BLaER1 treated with 17β-estradiol and CSF1 and Interleukin-3, amounts not matched to agents 10 nM and 100 nM (cell line): ENCODE results near the gene FAM13B.
"Not testable (repeated sequence)": the region's sequence is repeated elsewhere in the genome, so short reads cannot be mapped to it uniquely, and the experiment has no call there.

ENCODE experiments used
- H3K27ac ChIP-seq, 11 experiments: shearing (Covaris generic); formaldehyde crosslinking; 2 replicates each; pipeline ENCODE4 v1.8.1; 2022
- H3K27me3 ChIP-seq, 11 experiments: shearing (Covaris generic); formaldehyde crosslinking; 2 replicates each; pipeline ENCODE4 v1.8.1; 2022
- H3K36me3 ChIP-seq, 11 experiments: shearing (Covaris generic); formaldehyde crosslinking; 2 replicates each; pipeline ENCODE4 v1.8.1; 2022
- H3K4me1 ChIP-seq, 10 experiments: shearing (Covaris generic); formaldehyde crosslinking; 2 replicates each; pipeline ENCODE4 v1.8.1; 2022
- H3K4me2 ChIP-seq, 11 experiments: shearing (Covaris generic); formaldehyde crosslinking; 2 replicates each; pipeline ENCODE4 v1.8.1; 2022
- H3K4me3 ChIP-seq, 10 experiments: shearing (Covaris generic); formaldehyde crosslinking; 2 replicates each; pipeline ENCODE4 v1.8.1; 2022
- H3K9ac ChIP-seq, 11 experiments: shearing (Covaris generic); formaldehyde crosslinking; 2 replicates each; pipeline ENCODE4 v1.8.1; 2022
- H3K9me3 ChIP-seq, 11 experiments: shearing (Covaris generic); formaldehyde crosslinking; replicated peaks in 1 of 11; 2 replicates each; pipeline ENCODE4 v1.8.1; 2022
- H4K20me1 ChIP-seq, 11 experiments: shearing (Covaris generic); formaldehyde crosslinking; 2 replicates each; pipeline ENCODE4 v1.8.1; 2022
- Cebpa-rat ChIP-seq, 11 experiments: shearing (Covaris generic); IDR thresholded peaks; 2 replicates each; pipeline ENCODE4 v1.8.1; 2022

FAM13B gene

GRCh38 chr5:138054847-138055558 lies 22.1 kb upstream of the FAM13B start:
- no peak for TF ChIP-seq Cebpa-rat (IDR thresholded peaks at IDR 0.05)
- no peaks in the 10 kb centered on the region for H3K9me3 ChIP-seq
- no peaks in the 10 kb centered on the region for H3K27me3 ChIP-seq
- H4K20me1 ChIP-seq: no peaks in the 10 kb centered on the region
- H3K9ac ChIP-seq: no peak overlapping the region
- H3K4me1 ChIP-seq: 0 out of 20 replicates have a peak, but pooled peaks cover 0 to 3% (median 0%) of the 10 kb centered on the region in 10 experiments
- H3K27ac ChIP-seq: no peak overlapping the region
- H3K4me2 ChIP-seq: no peak overlapping the region
- H3K4me3 ChIP-seq: no peak overlapping the region
- no peaks in the 10 kb centered on the region for H3K36me3 ChIP-seq

- no peak for TF ChIP-seq Cebpa-rat (IDR thresholded peaks at IDR 0.05)
Observed at GRCh38 chr5:138054206-138054605, 21.3 kb upstream of the FAM13B start.

GRCh38 chr5:138053554-138053953 lies 20.7 kb upstream of the FAM13B start:
- no peak overlapping the region for H3K27ac ChIP-seq
- no peak overlapping the region for H3K4me3 ChIP-seq
- 0 out of 20 replicates have a peak, but pooled peaks cover 0 to 4% (median 0%) of the 10 kb centered on the region in 10 experiments for H3K4me1 ChIP-seq
- TF ChIP-seq Cebpa-rat (IDR thresholded peaks at IDR 0.05): no peak
- H3K9me3 ChIP-seq: no peaks in the 10 kb centered on the region
- no peaks in the 10 kb centered on the region for H3K36me3 ChIP-seq
- H3K9ac ChIP-seq: no peak overlapping the region
- no peaks in the 10 kb centered on the region for H4K20me1 ChIP-seq
- no peaks in the 10 kb centered on the region for H3K27me3 ChIP-seq
- H3K4me2 ChIP-seq: no peak overlapping the region

More at GRCh38 chr5:138054206-138054605, 21.3 kb upstream of the FAM13B start:
- Histone ChIP-seq H4K20me1 (no peaks in the 10 kb centered on the region), H3K4me2 (no peak overlapping the region), H3K9ac (no peak overlapping the region), H3K4me1 (0 out of 20 replicates have a peak, but pooled peaks cover 0 to 3% (median 0%) of the 10 kb centered on the region in 10 experiments), H3K27ac (no peak overlapping the region), H3K4me3 (no peak overlapping the region), H3K27me3 (no peaks in the 10 kb centered on the region), H3K9me3 (no peaks in the 10 kb centered on the region), H3K36me3 (no peaks in the 10 kb centered on the region)

GRCh38 chr5:138052718-138053117 lies 19.8 kb upstream of the FAM13B start:
- H3K4me2 ChIP-seq, H3K27me3 ChIP-seq, H4K20me1 ChIP-seq, H3K36me3 ChIP-seq, H3K4me3 ChIP-seq, H3K4me1 ChIP-seq, H3K9me3 ChIP-seq, H3K27ac ChIP-seq, H3K9ac ChIP-seq: not testable (repeated sequence)

GRCh38 chr5:138051441-138052296 lies 18.8 kb upstream of the FAM13B start:
- Histone ChIP-seq H3K4me3 (no peak overlapping the region), H3K9ac (no peak overlapping the region), H3K36me3 (no peaks in the 10 kb centered on the region), H3K27me3 (no peaks in the 10 kb centered on the region), H3K4me1 (0 out of 20 replicates have a peak, but pooled peaks cover 0 to 4% (median 0%) of the 10 kb centered on the region in 10 experiments), H3K27ac (no peak overlapping the region), H3K9me3 (no peaks in the 10 kb centered on the region), H4K20me1 (no peaks in the 10 kb centered on the region), H3K4me2 (no peak overlapping the region)
- no peak; a peak in 1 of 22 replicates for TF ChIP-seq Cebpa-rat (IDR thresholded peaks at IDR 0.05)

- H3K4me3 ChIP-seq, H4K20me1 ChIP-seq, H3K9ac ChIP-seq, H3K27ac ChIP-seq, H3K9me3 ChIP-seq, H3K4me2 ChIP-seq, H3K36me3 ChIP-seq, H3K27me3 ChIP-seq: not testable (repeated sequence)
- peaks cover 12 to 20% (median 16%) of the 10 kb centered on the region in 10 experiments for H3K4me1 ChIP-seq
Observed at GRCh38 chr5:138045283-138045682, 12.4 kb upstream of the FAM13B start.

GRCh38 chr5:138038826-138039225 lies 5.9 kb upstream of the FAM13B start:
- TF ChIP-seq Cebpa-rat (IDR thresholded peaks at IDR 0.05): no peak
- no peaks in the 10 kb centered on the region for H3K36me3 ChIP-seq
- peaks cover 10 to 21% (median 14%) of the 10 kb centered on the region in 10 experiments for H3K4me1 ChIP-seq
- no peaks in the 10 kb centered on the region for H4K20me1 ChIP-seq
- no peaks in the 10 kb centered on the region for H3K27me3 ChIP-seq
- H3K9me3 ChIP-seq: no peaks in the 10 kb centered on the region
- H3K4me2 ChIP-seq: no peak overlapping the region
- no peak overlapping the region for H3K27ac ChIP-seq
- no peak overlapping the region for H3K9ac ChIP-seq
- no peak overlapping the region for H3K4me3 ChIP-seq

- H3K27ac ChIP-seq: no peak overlapping the region
- peaks cover 16 to 27% (median 19%) of the 10 kb centered on the region in 10 experiments for H3K4me1 ChIP-seq
- H3K9ac ChIP-seq: no peak overlapping the region
- H3K4me3 ChIP-seq: no peak overlapping the region
- no peak overlapping the region for H3K4me2 ChIP-seq
- no peaks in the 10 kb centered on the region for H3K36me3 ChIP-seq
- H3K9me3 ChIP-seq: no peaks in the 10 kb centered on the region
- TF ChIP-seq Cebpa-rat (IDR thresholded peaks at IDR 0.05): no peak
- H4K20me1 ChIP-seq: no peaks in the 10 kb centered on the region
- no peaks in the 10 kb centered on the region for H3K27me3 ChIP-seq
Observed at GRCh38 chr5:138037907-138038633, 5.2 kb upstream of the FAM13B start.

GRCh38 chr5:138037271-138037670 lies 4.4 kb upstream of the FAM13B start:
- peaks cover 13 to 24% (median 15%) of the 10 kb centered on the region in 10 experiments for H3K4me1 ChIP-seq
- no peak for TF ChIP-seq Cebpa-rat (IDR thresholded peaks at IDR 0.05)
- no peaks in the 10 kb centered on the region for H3K9me3 ChIP-seq
- H3K27ac ChIP-seq: no peak overlapping the region
- peaks cover 0 to 5% (median 3%) of the 10 kb centered on the region in 11 experiments; a peak in 11 of 22 replicates for H4K20me1 ChIP-seq
- no peak overlapping the region for H3K4me3 ChIP-seq
- no peaks in the 10 kb centered on the region for H3K36me3 ChIP-seq
- H3K4me2 ChIP-seq: no peak overlapping the region
- H3K27me3 ChIP-seq: no peaks in the 10 kb centered on the region
- no peak overlapping the region for H3K9ac ChIP-seq
